ENCODE data around the gene GARIN3. TPM values are rescaled to one million over a fixed set of nuclear protein-coding genes. Genes with fewer than 3 reads are reported as not detected.
A peak's percentile ranks its signal among the peaks of the same experiment; 100 is the strongest.

GARIN3 gene
- total and polyA plus RNA-seq, 9 of the 15 experiments (the other 6 are each of a cell fraction or from before 2014, with no cell fraction given), result not detected

DNA sequence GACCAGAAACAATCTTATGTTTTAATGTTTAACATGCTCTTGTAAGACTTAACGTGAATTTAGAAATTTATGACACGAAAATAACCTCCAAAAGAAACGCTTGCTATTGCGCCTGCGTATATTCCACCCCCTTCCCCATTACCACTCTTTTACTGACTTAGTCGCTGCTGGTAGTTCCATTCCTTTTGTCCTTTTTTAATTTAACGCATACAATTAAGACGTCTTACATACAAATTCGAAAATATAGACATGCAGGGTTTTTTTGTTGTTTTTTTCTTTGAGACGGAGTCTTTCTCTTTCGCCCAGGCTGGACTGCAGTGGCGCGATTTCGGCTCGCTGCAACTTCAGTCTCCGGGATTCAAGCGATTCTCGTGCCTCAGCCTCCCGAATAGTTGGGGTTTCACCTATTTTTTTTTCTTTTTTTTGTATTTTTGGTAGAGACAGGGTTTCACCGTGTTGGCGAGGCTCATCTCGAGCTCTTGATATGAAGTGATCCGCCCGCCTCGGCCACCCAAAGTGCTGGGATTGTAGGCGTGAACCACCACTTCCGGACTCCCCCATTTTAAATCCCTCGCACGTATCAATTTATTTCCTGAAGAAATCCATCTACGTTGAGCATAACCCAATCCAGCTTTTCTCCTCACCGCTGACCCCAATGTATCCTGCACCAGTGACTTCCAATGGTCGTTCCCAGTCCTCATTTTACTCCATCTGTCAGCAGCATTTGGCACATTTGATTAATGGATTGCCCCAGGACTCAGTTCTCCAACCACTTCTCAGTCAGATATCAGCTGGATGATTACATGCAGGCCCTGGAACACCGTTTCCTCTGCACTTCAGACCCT lies 22.7 kb downstream of the GARIN3 start (continued):
- TF ChIP-seq ZNF639 (CRISPR knock-in tag; conservative IDR thresholded peaks at IDR 0.05 in 1 of 2, IDR thresholded peaks at IDR 0.05 in 1 of 2) (peak in 1 of 2 experiments; percentile 25; a peak in 1 of 4 replicates), BACH1 (tag; IDR thresholded peaks at IDR 0.05) (no peak), KLF1 (tag; IDR thresholded peaks at IDR 0.05) (no peak), NFE2 (IDR thresholded peaks at IDR 0.05; ENCODE audit: low read depth) (no peak), ZHX1 (conservative IDR thresholded peaks at IDR 0.05; ENCODE audit: low read length) (no peak), ATF2 (CRISPR knock-in tag; IDR thresholded peaks at IDR 0.05) (no peak), ASH1L (IDR thresholded peaks at IDR 0.05; ENCODE audit: borderline replicate concordance, low read depth, partially characterized antibody) (no peak), HNRNPK (IDR thresholded peaks at IDR 0.05; ENCODE audit: low read depth, low read length, poor library complexity, severe bottlenecking) (no peak), KHSRP (IDR thresholded peaks at IDR 0.05) (no peak; the same call in 1 of the 2 replicates), ATF1 (CRISPR knock-in tag; IDR thresholded peaks at IDR 0.05) (no peak), ATF1 (tag; IDR thresholded peaks at IDR 0.05) (peak; percentile 66; the same call in 1 of the 2 replicates), SMAD3 (CRISPR knock-in tag; conservative IDR thresholded peaks at IDR 0.05) (no peak)
- TF ChIP-seq, protein P1, sequence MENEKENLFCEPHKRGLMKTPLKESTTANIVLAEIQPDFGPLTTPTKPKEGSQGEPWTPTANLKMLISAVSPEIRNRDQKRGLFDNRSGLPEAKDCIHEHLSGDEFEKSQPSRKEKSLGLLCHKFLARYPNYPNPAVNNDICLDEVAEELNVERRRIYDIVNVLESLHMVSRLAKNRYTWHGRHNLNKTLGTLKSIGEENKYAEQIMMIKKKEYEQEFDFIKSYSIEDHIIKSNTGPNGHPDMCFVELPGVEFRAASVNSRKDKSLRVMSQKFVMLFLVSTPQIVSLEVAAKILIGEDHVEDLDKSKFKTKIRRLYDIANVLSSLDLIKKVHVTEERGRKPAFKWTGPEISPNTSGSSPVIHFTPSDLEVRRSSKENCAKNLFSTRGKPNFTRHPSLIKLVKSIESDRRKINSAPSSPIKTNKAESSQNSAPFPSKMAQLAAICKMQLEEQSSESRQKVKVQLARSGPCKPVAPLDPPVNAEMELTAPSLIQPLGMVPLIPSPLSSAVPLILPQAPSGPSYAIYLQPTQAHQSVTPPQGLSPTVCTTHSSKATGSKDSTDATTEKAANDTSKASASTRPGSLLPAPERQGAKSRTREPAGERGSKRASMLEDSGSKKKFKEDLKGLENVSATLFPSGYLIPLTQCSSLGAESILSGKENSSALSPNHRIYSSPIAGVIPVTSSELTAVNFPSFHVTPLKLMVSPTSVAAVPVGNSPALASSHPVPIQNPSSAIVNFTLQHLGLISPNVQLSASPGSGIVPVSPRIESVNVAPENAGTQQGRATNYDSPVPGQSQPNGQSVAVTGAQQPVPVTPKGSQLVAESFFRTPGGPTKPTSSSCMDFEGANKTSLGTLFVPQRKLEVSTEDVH (IDR thresholded peaks at IDR 0.05; ENCODE audit: low read depth, partially characterized antibody), result no peak
- TF ChIP-seq, protein P2, sequence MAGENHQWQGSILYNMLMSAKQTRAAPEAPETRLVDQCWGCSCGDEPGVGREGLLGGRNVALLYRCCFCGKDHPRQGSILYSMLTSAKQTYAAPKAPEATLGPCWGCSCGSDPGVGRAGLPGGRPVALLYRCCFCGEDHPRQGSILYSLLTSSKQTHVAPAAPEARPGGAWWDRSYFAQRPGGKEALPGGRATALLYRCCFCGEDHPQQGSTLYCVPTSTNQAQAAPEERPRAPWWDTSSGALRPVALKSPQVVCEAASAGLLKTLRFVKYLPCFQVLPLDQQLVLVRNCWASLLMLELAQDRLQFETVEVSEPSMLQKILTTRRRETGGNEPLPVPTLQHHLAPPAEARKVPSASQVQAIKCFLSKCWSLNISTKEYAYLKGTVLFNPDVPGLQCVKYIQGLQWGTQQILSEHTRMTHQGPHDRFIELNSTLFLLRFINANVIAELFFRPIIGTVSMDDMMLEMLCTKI (IDR thresholded peaks at IDR 0.05; ENCODE audit: partially characterized antibody), result no peak
- TF ChIP-seq, protein P3, sequence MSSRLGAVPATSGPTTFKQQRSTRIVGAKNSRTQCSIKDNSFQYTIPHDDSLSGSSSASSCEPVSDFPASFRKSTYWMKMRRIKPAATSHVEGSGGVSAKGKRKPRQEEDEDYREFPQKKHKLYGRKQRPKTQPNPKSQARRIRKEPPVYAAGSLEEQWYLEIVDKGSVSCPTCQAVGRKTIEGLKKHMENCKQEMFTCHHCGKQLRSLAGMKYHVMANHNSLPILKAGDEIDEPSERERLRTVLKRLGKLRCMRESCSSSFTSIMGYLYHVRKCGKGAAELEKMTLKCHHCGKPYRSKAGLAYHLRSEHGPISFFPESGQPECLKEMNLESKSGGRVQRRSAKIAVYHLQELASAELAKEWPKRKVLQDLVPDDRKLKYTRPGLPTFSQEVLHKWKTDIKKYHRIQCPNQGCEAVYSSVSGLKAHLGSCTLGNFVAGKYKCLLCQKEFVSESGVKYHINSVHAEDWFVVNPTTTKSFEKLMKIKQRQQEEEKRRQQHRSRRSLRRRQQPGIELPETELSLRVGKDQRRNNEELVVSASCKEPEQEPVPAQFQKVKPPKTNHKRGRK (tag; IDR thresholded peaks at IDR 0.05), result no peak
